Loucy (cell line): ENCODE results near the gene GAK.

Experiments used
- H2AFZ ChIP-seq: fragments of 200-600 bp; sonication (generic); 2 replicates; pipeline ENCODE4 v1.6.0; 2016; ENCODE audit warnings: antibody characterized with exemption, mild to moderate bottlenecking, low read length, moderate library complexity
- H3F3A ChIP-seq: fragments of 200-600 bp; 2 replicates; pipeline ENCODE4 v1.6.0; 2016; ENCODE audit warnings: antibody characterized with exemption, low read depth, mild to moderate bottlenecking
- H3K27me3 ChIP-seq: fragments of 200-600 bp; sonication (generic); 2 replicates; pipeline ENCODE4 v1.6.1; 2014; ENCODE audit warnings: low read length, mild to moderate bottlenecking; ENCODE audit not compliant: insufficient read depth, poor library complexity, severe bottlenecking
- H3K36me3 ChIP-seq: fragments of 200-600 bp; sonication (generic); 2 replicates; pipeline ENCODE4 v1.6.1; 2016; ENCODE audit warnings: low read length; ENCODE audit not compliant: insufficient read depth
- H3K4me1 ChIP-seq: fragments of 200-600 bp; sonication (generic); 2 replicates; pipeline ENCODE4 v1.5.1; 2014; ENCODE audit warnings: low read length, mild to moderate bottlenecking; ENCODE audit not compliant: insufficient read depth, poor library complexity, severe bottlenecking
- H3K4me2 ChIP-seq: fragments of 200-600 bp; sonication (generic); 2 replicates; pipeline ENCODE4 v1.6.0; 2014; ENCODE audit warnings: antibody characterized with exemption, low read length, low read depth, mild to moderate bottlenecking; ENCODE audit not compliant: poor library complexity, severe bottlenecking
- H3K4me3 ChIP-seq: fragments of 200-600 bp; sonication (generic); 2 replicates; pipeline ENCODE4 v1.5.1; 2014; ENCODE audit warnings: low read length, mild to moderate bottlenecking, mixed read lengths; ENCODE audit not compliant: poor library complexity, severe bottlenecking
- H3K79me2 ChIP-seq: fragments of 200-600 bp; sonication (generic); 2 replicates; pipeline ENCODE4 v1.6.1; 2014; ENCODE audit warnings: low read length; ENCODE audit not compliant: insufficient read depth
- H3K9ac ChIP-seq: fragments of 200-600 bp; sonication (generic); 2 replicates; pipeline ENCODE4 v1.6.0; 2014; ENCODE audit warnings: mild to moderate bottlenecking, low read depth, low read length, moderate library complexity; ENCODE audit not compliant: poor library complexity, severe bottlenecking
- H3K9me2 ChIP-seq: fragments of 200-600 bp; sonication (generic); replicated peaks from 2 replicates; pipeline ENCODE4 v1.6.1; 2016; ENCODE audit warnings: low read depth, low read length, mixed read lengths
- H3K9me3 ChIP-seq: fragments of 200-600 bp; sonication (generic); 2 replicates; pipeline ENCODE4 v1.6.1; 2014; ENCODE audit warnings: mild to moderate bottlenecking, antibody characterized with exemption, low read length, low read depth; ENCODE audit not compliant: insufficient read depth
- H4K20me1 ChIP-seq: fragments of 200-600 bp; sonication (generic); 2 replicates; pipeline ENCODE4 v1.6.0; 2014; ENCODE audit warnings: antibody characterized with exemption, low read length, mild to moderate bottlenecking; ENCODE audit not compliant: insufficient read depth, poor library complexity, severe bottlenecking
- CTCF ChIP-seq: fragments of 200-600 bp; sonication (generic); conservative IDR thresholded peaks from 2 replicates; pipeline ENCODE4 v1.5.1; 2014; ENCODE audit warnings: mild to moderate bottlenecking, antibody characterized with exemption, low read length
- EZH2phosphoT487 ChIP-seq: fragments of 200-600 bp; IDR thresholded peaks from 2 replicates; pipeline ENCODE4 v1.6.1; 2018; ENCODE audit warnings: antibody characterized with exemption, mild to moderate bottlenecking, moderate library complexity, borderline replicate concordance

The GAK gene

GRCh38 chr4:828641-829271, 103.4 kb downstream of the GAK start:
- H3K4me2 ChIP-seq = no peak overlapping the region
- H3K9me3 ChIP-seq = peaks cover 25% of the 10 kb centered on the region; the same call in 1 of the 2 replicates
- H3K4me1 ChIP-seq = no peaks in the 10 kb centered on the region
- no peaks in the 10 kb centered on the region for H3K27me3 ChIP-seq
- H4K20me1 ChIP-seq = no peaks in the 10 kb centered on the region
- H3K9ac ChIP-seq = no peak overlapping the region
- H3K36me3 ChIP-seq = no peaks in the 10 kb centered on the region
- TF ChIP-seq EZH2phosphoT487 (no peak), CTCF (no peak)
- H3K79me2 ChIP-seq = no peaks in the 10 kb centered on the region
- no peaks in the 10 kb centered on the region for H3F3A ChIP-seq
- H2AFZ ChIP-seq = no peak overlapping the region
- H3K4me3 ChIP-seq = no peak overlapping the region
- H3K9me2 ChIP-seq = no peaks in the 10 kb centered on the region

DNA sequence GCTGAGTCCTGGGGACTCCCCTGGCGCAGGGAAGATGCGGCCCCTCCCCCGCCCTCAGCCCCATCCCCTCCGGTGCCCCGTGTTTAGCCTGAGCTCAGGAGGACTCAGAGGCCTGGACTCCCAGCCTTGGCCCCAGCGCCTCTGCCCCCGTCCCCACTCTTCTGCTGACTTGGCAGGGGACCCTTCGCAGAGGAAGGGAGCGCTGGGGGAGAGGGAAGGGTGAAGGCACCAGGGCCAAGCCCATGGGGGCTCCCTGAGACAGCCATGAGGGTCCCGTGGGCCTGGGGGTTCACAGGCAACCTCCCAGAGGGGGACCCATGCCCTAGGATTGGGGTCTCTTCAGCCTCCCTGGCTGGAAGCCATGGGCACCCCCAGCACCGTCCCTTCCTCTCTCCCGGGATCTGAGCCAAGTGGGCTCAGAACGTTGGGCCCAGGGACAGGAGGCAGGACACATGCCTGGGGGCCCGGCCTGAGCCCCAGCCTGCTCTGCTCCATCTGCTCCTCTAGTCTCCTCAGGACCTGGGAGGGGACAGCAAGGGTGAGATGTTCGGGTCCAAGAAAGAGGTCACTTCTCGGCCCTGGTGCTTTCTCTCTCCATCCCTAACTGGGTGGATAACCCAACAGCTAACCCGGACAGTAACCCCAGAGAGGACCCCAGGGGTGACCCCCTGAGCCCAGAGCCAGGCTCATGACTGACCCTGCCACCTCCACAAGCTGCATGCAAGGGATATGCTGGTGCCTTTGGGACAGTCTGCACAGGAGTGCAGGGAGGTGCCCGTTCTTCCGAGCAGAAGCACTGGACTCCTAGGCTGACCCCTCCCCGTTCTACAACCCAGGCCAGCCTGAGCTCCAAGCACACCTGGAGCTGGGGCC, 104.7 kb downstream of the GAK start:
- Histone ChIP-seq H3K4me1 (no peaks in the 10 kb centered on the region), H3K79me2 (no peaks in the 10 kb centered on the region), H3F3A (no peaks in the 10 kb centered on the region), H3K36me3 (no peaks in the 10 kb centered on the region), H2AFZ (no peak overlapping the region), H3K9me2 (no peaks in the 10 kb centered on the region), H3K9ac (no peak overlapping the region), H4K20me1 (no peaks in the 10 kb centered on the region), H3K4me2 (no peak overlapping the region), H3K9me3 (peaks cover 14% of the 10 kb centered on the region; the same call in 1 of the 2 replicates), H3K4me3 (no peak overlapping the region), H3K27me3 (no peaks in the 10 kb centered on the region)
- no peak for TF ChIP-seq EZH2phosphoT487

DNA sequence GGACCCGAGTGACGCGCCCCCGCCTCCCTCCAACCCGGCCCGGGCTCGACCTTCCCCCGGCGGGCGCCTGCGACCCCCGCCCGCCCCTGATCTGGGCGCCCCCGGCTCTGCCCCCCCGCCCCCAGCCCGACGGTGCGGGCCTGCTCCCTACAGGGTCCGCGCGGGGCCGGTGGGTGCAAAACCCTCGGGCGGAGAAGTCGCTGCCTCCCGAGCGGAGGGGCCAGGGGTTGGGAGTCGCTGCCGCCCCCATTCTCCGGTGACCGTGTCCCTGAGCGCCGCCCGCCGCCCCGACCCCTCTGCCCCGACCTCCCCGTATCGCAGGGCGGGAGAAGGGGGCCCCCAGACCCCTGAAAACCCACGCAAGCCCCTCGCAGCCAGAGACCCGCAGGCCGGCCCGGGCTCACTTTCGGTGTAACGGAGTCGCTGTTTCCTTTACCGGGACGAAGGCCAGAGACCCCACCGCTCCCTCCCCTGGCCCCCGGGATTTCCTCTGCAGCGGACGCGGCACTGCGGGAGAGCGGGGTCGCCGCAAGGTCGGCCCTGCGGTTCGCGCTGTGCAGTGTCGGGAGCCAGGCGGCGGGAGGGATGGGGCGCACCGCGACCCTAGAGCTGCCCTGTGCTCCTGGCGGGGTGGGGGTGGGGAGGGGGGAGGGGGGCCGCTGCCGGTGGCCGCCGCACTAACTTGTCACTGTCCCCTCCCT, 105.5 kb downstream of the GAK start:
- H3K4me2 ChIP-seq = no peak overlapping the region
- no peaks in the 10 kb centered on the region for H3K27me3 ChIP-seq
- no peak for TF ChIP-seq CTCF
- TF ChIP-seq EZH2phosphoT487 = no peak
- no peaks in the 10 kb centered on the region for H3K9me2 ChIP-seq
- H3K4me1 ChIP-seq = no peaks in the 10 kb centered on the region
- H3F3A ChIP-seq = no peaks in the 10 kb centered on the region
- H3K4me3 ChIP-seq = no peak overlapping the region
- H3K9ac ChIP-seq = no peak overlapping the region
- H2AFZ ChIP-seq = no peak overlapping the region
- H3K36me3 ChIP-seq = no peaks in the 10 kb centered on the region
- H4K20me1 ChIP-seq = no peaks in the 10 kb centered on the region
- H3K79me2 ChIP-seq = no peaks in the 10 kb centered on the region
- H3K9me3 ChIP-seq = peaks cover 12% of the 10 kb centered on the region; the same call in 1 of the 2 replicates
